ENCODE results near the gene COQ7.

Gene COQ7

GRCh38 chr16:19077879-19078278 lies 10.5 kb downstream of the COQ7 start:
- TF ChIP-seq CTCF (conservative IDR thresholded peaks at IDR 0.05; ENCODE audit: low read depth, low read length), result no peak
- H3K27ac ChIP-seq, result no peak overlapping the region
- H3K4me2 ChIP-seq, result no peak overlapping the region
- H4K20me1 ChIP-seq (ENCODE audit: insufficient read depth), result no peaks in the 10 kb centered on the region
- H3K4me1 ChIP-seq (ENCODE audit: low read depth, poor library complexity, severe bottlenecking), result no peaks in the 10 kb centered on the region
- H3K27me3 ChIP-seq (ENCODE audit: insufficient read depth, low read depth), result no peaks in the 10 kb centered on the region
- no peak overlapping the region for H3K4me3 ChIP-seq (IDR thresholded peaks at IDR 0.05; ENCODE audit: insufficient read depth, low read depth, low read length)
- H3K9ac ChIP-seq, result no peak overlapping the region
- no peaks in the 10 kb centered on the region for H3K79me2 ChIP-seq (ENCODE audit: insufficient read depth, low read depth)
- no peaks in the 10 kb centered on the region for H3K36me3 ChIP-seq (ENCODE audit: insufficient read depth)
- H2AFZ ChIP-seq (ENCODE audit: low read depth), result no peak overlapping the region

- Histone ChIP-seq H3K27ac (no peak overlapping the region), H3K36me3 (ENCODE audit: insufficient read depth) (no peaks in the 10 kb centered on the region), H3K9ac (no peak overlapping the region), H3K4me1 (ENCODE audit: low read depth, poor library complexity, severe bottlenecking) (no peaks in the 10 kb centered on the region), H3K27me3 (ENCODE audit: insufficient read depth, low read depth) (no peaks in the 10 kb centered on the region), H3K79me2 (ENCODE audit: insufficient read depth, low read depth) (no peaks in the 10 kb centered on the region), H4K20me1 (ENCODE audit: insufficient read depth) (no peaks in the 10 kb centered on the region), H2AFZ (ENCODE audit: low read depth) (no peak overlapping the region), H3K4me3 (IDR thresholded peaks at IDR 0.05; ENCODE audit: insufficient read depth, low read depth, low read length) (no peak overlapping the region), H3K4me2 (no peak overlapping the region)
- TF ChIP-seq CTCF (conservative IDR thresholded peaks at IDR 0.05; ENCODE audit: low read depth, low read length), result no peak
Measured at GRCh38 chr16:19083670-19084069, 16.3 kb downstream of the COQ7 start.

DNA sequence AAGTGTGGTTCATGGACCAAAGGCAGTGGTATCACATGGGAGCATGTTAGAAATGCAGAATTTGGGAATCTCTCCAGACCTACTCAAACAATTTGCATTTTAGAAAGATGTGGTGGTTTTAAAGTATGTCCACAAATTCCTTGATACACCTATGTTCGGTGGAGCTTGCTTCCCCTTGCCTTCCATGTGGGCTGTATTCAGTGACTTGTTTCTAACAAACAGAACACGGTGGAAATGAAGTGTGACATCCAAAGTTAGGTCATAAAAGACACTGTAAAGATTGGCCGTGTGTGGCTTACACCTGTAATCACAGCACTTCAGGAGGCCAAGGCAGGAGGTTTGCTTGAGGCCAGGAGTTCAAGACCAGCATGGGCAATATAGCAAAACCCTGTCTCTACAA lies 16.7 kb downstream of the COQ7 start:
- H3K27ac ChIP-seq, result no peak overlapping the region
- H3K36me3 ChIP-seq (ENCODE audit: insufficient read depth), result no peaks in the 10 kb centered on the region
- H4K20me1 ChIP-seq (ENCODE audit: insufficient read depth), result no peaks in the 10 kb centered on the region
- H3K27me3 ChIP-seq (ENCODE audit: insufficient read depth, low read depth), result no peaks in the 10 kb centered on the region
- H2AFZ ChIP-seq (ENCODE audit: low read depth), result no peak overlapping the region
- H3K79me2 ChIP-seq (ENCODE audit: insufficient read depth, low read depth), result no peaks in the 10 kb centered on the region
- no peaks in the 10 kb centered on the region for H3K4me1 ChIP-seq (ENCODE audit: low read depth, poor library complexity, severe bottlenecking)
- no peak overlapping the region for H3K4me3 ChIP-seq (IDR thresholded peaks at IDR 0.05; ENCODE audit: insufficient read depth, low read depth, low read length)
- H3K4me2 ChIP-seq, result no peak overlapping the region
- no peak overlapping the region for H3K9ac ChIP-seq
- no peak for TF ChIP-seq CTCF (conservative IDR thresholded peaks at IDR 0.05; ENCODE audit: low read depth, low read length)

- Histone ChIP-seq H3K36me3 (ENCODE audit: insufficient read depth) (no peaks in the 10 kb centered on the region), H3K79me2 (ENCODE audit: insufficient read depth, low read depth) (no peaks in the 10 kb centered on the region), H3K27me3 (ENCODE audit: insufficient read depth, low read depth) (no peaks in the 10 kb centered on the region), H4K20me1 (ENCODE audit: insufficient read depth) (no peaks in the 10 kb centered on the region), H3K4me1 (ENCODE audit: low read depth, poor library complexity, severe bottlenecking) (no peaks in the 10 kb centered on the region), H3K4me3 (IDR thresholded peaks at IDR 0.05; ENCODE audit: insufficient read depth, low read depth, low read length) (no peak overlapping the region), H2AFZ (ENCODE audit: low read depth) (no peak overlapping the region), H3K9ac (no peak overlapping the region), H3K4me2 (no peak overlapping the region), H3K27ac (no peak overlapping the region)
- TF ChIP-seq CTCF (conservative IDR thresholded peaks at IDR 0.05; ENCODE audit: low read depth, low read length), result no peak
Measured at GRCh38 chr16:19084879-19085278, 17.5 kb downstream of the COQ7 start.

Measured in KMS-11 (cell line).